Endothelial cell (in vitro differentiated cells): ENCODE results near the gene FAR1. TPM values are rescaled to one million over a fixed set of nuclear protein-coding genes. Genes with fewer than 3 reads are reported as not detected.
"Not testable (repeated sequence)": the region's sequence is repeated elsewhere in the genome, so short reads cannot be mapped to it uniquely, and the experiment has no call there.

Source experiments
- DNase-seq: peaks from one replicate; pipeline ENCODE4 v3.0.0; 2021; ENCODE audit warnings: low spot score
- H3K27ac Mint-ChIP-seq: one replicate; pipeline ENCODE4 v1.8.0; 2021; ENCODE audit warnings: mixed read lengths, inconsistent platforms; ENCODE audit not compliant: unreplicated experiment
- H3K27me3 Mint-ChIP-seq: one replicate; pipeline ENCODE4 v1.8.0; 2021; ENCODE audit warnings: mild to moderate bottlenecking, moderate library complexity, mixed read lengths, inconsistent platforms; ENCODE audit not compliant: unreplicated experiment
- H3K36me3 Mint-ChIP-seq: one replicate; pipeline ENCODE4 v1.8.0; 2021; ENCODE audit warnings: mild to moderate bottlenecking, low read depth, mixed read lengths, inconsistent platforms; ENCODE audit not compliant: unreplicated experiment
- H3K4me1 Mint-ChIP-seq: one replicate; pipeline ENCODE4 v1.8.0; 2021; ENCODE audit warnings: mild to moderate bottlenecking, mixed read lengths, inconsistent platforms; ENCODE audit not compliant: unreplicated experiment
- H3K4me3 Mint-ChIP-seq: one replicate; pipeline ENCODE4 v1.8.0; 2021; ENCODE audit warnings: mild to moderate bottlenecking, mixed read lengths, inconsistent platforms; ENCODE audit not compliant: unreplicated experiment
- H3K9me3 Mint-ChIP-seq: one replicate; pipeline ENCODE4 v1.8.0; 2021; ENCODE audit warnings: mixed read lengths, inconsistent platforms; ENCODE audit not compliant: unreplicated experiment
- CTCF ChIP-seq: fragments of 200-600 bp; sonication (generic); IDR thresholded peaks from one replicate; pipeline ENCODE4 v1.5.0; 2021; ENCODE audit warnings: antibody characterized with exemption; ENCODE audit not compliant: unreplicated experiment
- total RNA-seq: library from RNA; stranded (reverse); fragmentation: NEBNext Ultra II Directional; extraction: Animal tissue kit (Norgen Biotek cat#: 25700); gene quantifications from one replicate; pipeline ENCODE4 v1.2.1, GENCODE V29; 2021; ENCODE audit not compliant: unreplicated experiment

Gene FAR1
- total RNA-seq, 1 donor from 2014 or later, result 77.8 TPM

- no peaks in the 10 kb centered on the region for H3K9me3 Mint-ChIP-seq
- no peak overlapping the region for H3K4me3 Mint-ChIP-seq
Observed at GRCh38 chr11:13644997-13645687, 23.3 kb upstream of the FAR1 start.

GRCh38 chr11:13647391-13647790, 21.1 kb upstream of the FAR1 start:
- no peak for TF ChIP-seq CTCF
- no peak overlapping the region for H3K4me3 Mint-ChIP-seq
- no peak overlapping the region for H3K27ac Mint-ChIP-seq
- H3K36me3 Mint-ChIP-seq, result no peaks in the 10 kb centered on the region
- DNase-seq, result no peak
- peaks cover 1% of the 10 kb centered on the region for H3K27me3 Mint-ChIP-seq
- no peaks in the 10 kb centered on the region for H3K9me3 Mint-ChIP-seq
- H3K4me1 Mint-ChIP-seq, result peaks cover 7% of the 10 kb centered on the region

More at GRCh38 chr11:13644997-13645687, 23.3 kb upstream of the FAR1 start:
- H3K4me1 Mint-ChIP-seq, result peaks cover 11% of the 10 kb centered on the region
- TF ChIP-seq CTCF, result no peak
- no peaks in the 10 kb centered on the region for H3K36me3 Mint-ChIP-seq
- DNase-seq, result no peak
- H3K27ac Mint-ChIP-seq, result no peak overlapping the region
- no peaks in the 10 kb centered on the region for H3K27me3 Mint-ChIP-seq

DNA sequence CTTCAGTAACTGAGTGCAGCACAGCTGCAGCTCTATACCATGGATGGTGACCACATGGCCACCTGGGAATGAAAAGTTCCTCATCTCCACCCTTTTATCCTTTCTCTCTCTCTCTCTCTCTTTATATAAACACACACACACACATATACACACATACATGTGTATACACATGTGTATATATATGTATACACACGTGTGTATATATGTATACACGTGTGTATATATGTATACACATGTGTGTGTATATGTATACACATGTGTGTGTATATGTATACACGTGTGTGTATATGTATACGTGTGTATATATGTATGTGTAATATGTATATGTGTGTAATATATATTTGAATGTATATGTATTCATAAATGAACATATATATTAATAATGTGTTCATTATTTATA, 18.8 kb upstream of the FAR1 start:
- H3K36me3 Mint-ChIP-seq, result no peaks in the 10 kb centered on the region
- no peak overlapping the region for H3K27ac Mint-ChIP-seq
- no peaks in the 10 kb centered on the region for H3K9me3 Mint-ChIP-seq
- no peak overlapping the region for H3K4me3 Mint-ChIP-seq
- peaks cover 3% of the 10 kb centered on the region for H3K27me3 Mint-ChIP-seq
- H3K4me1 Mint-ChIP-seq, result peaks cover under 1% of the 10 kb centered on the region
- no peak for DNase-seq
- TF ChIP-seq CTCF, result no peak

DNA sequence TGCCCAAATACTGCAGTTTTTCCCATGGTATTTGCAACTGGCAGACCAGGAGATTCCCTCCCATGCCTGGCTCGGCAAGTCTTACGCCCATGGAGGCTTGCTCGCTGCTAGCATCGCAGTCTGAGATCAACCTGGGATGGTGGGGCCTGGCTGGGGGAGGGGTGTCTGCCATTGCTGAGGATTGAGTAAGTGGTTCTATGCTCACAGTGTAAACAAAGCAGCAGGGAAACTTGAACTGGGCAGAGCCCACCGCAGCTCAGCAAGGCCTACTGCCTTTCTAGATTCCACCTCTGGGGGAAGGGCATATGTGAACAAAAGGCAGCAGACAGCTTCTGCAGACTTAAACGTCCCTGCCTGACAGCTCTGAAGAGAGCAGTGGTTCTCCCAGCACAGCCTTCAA, 17.0 kb upstream of the FAR1 start:
- H3K27me3 Mint-ChIP-seq, H3K27ac Mint-ChIP-seq, DNase-seq, H3K4me3 Mint-ChIP-seq, H3K9me3 Mint-ChIP-seq, H3K4me1 Mint-ChIP-seq, H3K36me3 Mint-ChIP-seq: not testable (repeated sequence)

- no peak for TF ChIP-seq CTCF
- Mint-ChIP-seq H3K27ac (no peak overlapping the region), H3K36me3 (peaks cover 10% of the 10 kb centered on the region), H3K9me3 (peaks cover 7% of the 10 kb centered on the region), H3K4me3 (no peak overlapping the region), H3K27me3 (no peaks in the 10 kb centered on the region), H3K4me1 (no peaks in the 10 kb centered on the region)
- no peak for DNase-seq
Observed at GRCh38 chr11:13661074-13661623, 7.3 kb upstream of the FAR1 start.
